Measurements from ENCODE around the gene CIROP.

CIROP gene

GRCh38 chr14:23139874-23140273, 35.1 kb upstream of the CIROP start:
- no peak overlapping the region for H3K4me3 ChIP-seq (ENCODE audit: control insufficient read depth in 1 of 7, extremely low read depth in 1 of 7, insufficient read depth in 4 of 7, low read depth in 2 of 7, low read length in 6 of 7)
- peaks cover 0 to 2% (median 0%) of the 10 kb centered on the region in 4 experiments for H3K36me3 ChIP-seq (ENCODE audit: control insufficient read depth in 4 of 4, insufficient read depth in 4 of 4, low read length in 3 of 4)
- WGBS (ENCODE audit: insufficient coverage): 93% methylated on average over 2 of the region's 2 CpGs
- ChIA-PET POLR2A (no interaction called here), CTCF (no interaction called here)
- H3K27ac ChIP-seq (ENCODE audit: insufficient read depth in 1 of 2, low read depth in 1 of 2, low read length in 2 of 2, poor library complexity in 1 of 2, severe bottlenecking in 2 of 2): no peak overlapping the region
- H3K27me3 ChIP-seq (replicated peaks in 2 of 5; ENCODE audit: control insufficient read depth in 4 of 5, insufficient read depth in 5 of 5, low read length in 4 of 5): no peaks in the 10 kb centered on the region
- no peaks in the 10 kb centered on the region for H3K9me3 ChIP-seq (ENCODE audit: control extremely low read depth in 1 of 5, control insufficient read depth in 4 of 5, insufficient read depth in 2 of 5, low read depth in 1 of 5, low read length in 4 of 5)
- DNase-seq: no peak
- no peaks in the 10 kb centered on the region for H3K4me1 ChIP-seq (ENCODE audit: control extremely low read depth in 1 of 4, control insufficient read depth in 4 of 4, insufficient read depth in 4 of 4, low read length in 3 of 4)

- POLR2A ChIA-PET: interaction anchor here (1.3 kb wide), 1 partner anchor 24 kb away, joined by 3 read pairs; no protein-coding TSS in a partner anchor
- no peak overlapping the region for H3K27ac ChIP-seq (ENCODE audit: insufficient read depth in 1 of 2, low read depth in 1 of 2, low read length in 2 of 2, poor library complexity in 1 of 2, severe bottlenecking in 2 of 2)
- WGBS (ENCODE audit: insufficient coverage): 100% methylated on average over 2 of the region's 6 CpGs
Observed at GRCh38 chr14:23137813-23138535, 33.2 kb upstream of the CIROP start.

GRCh38 chr14:23137192-23137812, 32.5 kb upstream of the CIROP start:
- Histone ChIP-seq H3K36me3 (ENCODE audit: control insufficient read depth in 4 of 4, insufficient read depth in 4 of 4, low read length in 3 of 4) (peaks cover 0 to 2% (median 0%) of the 10 kb centered on the region in 4 experiments), H3K4me3 (ENCODE audit: control insufficient read depth in 1 of 7, extremely low read depth in 1 of 7, insufficient read depth in 4 of 7, low read depth in 2 of 7, low read length in 6 of 7) (no peak overlapping the region), H3K27ac (ENCODE audit: insufficient read depth in 1 of 2, low read depth in 1 of 2, low read length in 2 of 2, poor library complexity in 1 of 2, severe bottlenecking in 2 of 2) (no peak overlapping the region), H3K9me3 (ENCODE audit: control extremely low read depth in 1 of 5, control insufficient read depth in 4 of 5, insufficient read depth in 2 of 5, low read depth in 1 of 5, low read length in 4 of 5) (no peaks in the 10 kb centered on the region), H3K4me1 (ENCODE audit: control extremely low read depth in 1 of 4, control insufficient read depth in 4 of 4, insufficient read depth in 4 of 4, low read length in 3 of 4) (no peaks in the 10 kb centered on the region), H3K27me3 (replicated peaks in 2 of 5; ENCODE audit: control insufficient read depth in 4 of 5, insufficient read depth in 5 of 5, low read length in 4 of 5) (no peaks in the 10 kb centered on the region)
- ChIA-PET POLR2A (interaction anchor here (1.3 kb wide), 1 partner anchor 25 kb away, joined by 3 read pairs; no protein-coding TSS in a partner anchor), CTCF (interaction anchor here (1.5 to 1.9 kb wide), 2 partner anchors 50 to 52 kb away, joined by 3 to 5 read pairs; no protein-coding TSS in a partner anchor)
- DNase-seq: no peak
- 98% methylated on average over 4 of the region's 11 CpGs for whole genome bisulfite sequencing (ENCODE audit: insufficient coverage)

More at GRCh38 chr14:23137813-23138535, 33.2 kb upstream of the CIROP start:
- Histone ChIP-seq H3K4me1 (ENCODE audit: control extremely low read depth in 1 of 4, control insufficient read depth in 4 of 4, insufficient read depth in 4 of 4, low read length in 3 of 4) (no peaks in the 10 kb centered on the region), H3K36me3 (ENCODE audit: control insufficient read depth in 4 of 4, insufficient read depth in 4 of 4, low read length in 3 of 4) (peaks cover 0 to 2% (median 0%) of the 10 kb centered on the region in 4 experiments), H3K4me3 (ENCODE audit: control insufficient read depth in 1 of 7, extremely low read depth in 1 of 7, insufficient read depth in 4 of 7, low read depth in 2 of 7, low read length in 6 of 7) (no peak overlapping the region), H3K9me3 (ENCODE audit: control extremely low read depth in 1 of 5, control insufficient read depth in 4 of 5, insufficient read depth in 2 of 5, low read depth in 1 of 5, low read length in 4 of 5) (no peaks in the 10 kb centered on the region), H3K27me3 (replicated peaks in 2 of 5; ENCODE audit: control insufficient read depth in 4 of 5, insufficient read depth in 5 of 5, low read length in 4 of 5) (no peaks in the 10 kb centered on the region)
- CTCF ChIA-PET: interaction anchor here (1.5 kb wide), 1 partner anchor 51 kb away, joined by 3 read pairs; no protein-coding TSS in a partner anchor
- no peak for DNase-seq

GRCh38 chr14:23136566-23137133, 31.9 kb upstream of the CIROP start:
- Histone ChIP-seq H3K27me3 (replicated peaks in 2 of 5; ENCODE audit: control insufficient read depth in 4 of 5, insufficient read depth in 5 of 5, low read length in 4 of 5) (no peaks in the 10 kb centered on the region), H3K27ac (ENCODE audit: insufficient read depth in 1 of 2, low read depth in 1 of 2, low read length in 2 of 2, poor library complexity in 1 of 2, severe bottlenecking in 2 of 2) (no peak overlapping the region), H3K9me3 (ENCODE audit: control extremely low read depth in 1 of 5, control insufficient read depth in 4 of 5, insufficient read depth in 2 of 5, low read depth in 1 of 5, low read length in 4 of 5) (no peaks in the 10 kb centered on the region), H3K36me3 (ENCODE audit: control insufficient read depth in 4 of 4, insufficient read depth in 4 of 4, low read length in 3 of 4) (peaks cover 0 to 2% (median 0%) of the 10 kb centered on the region in 4 experiments), H3K4me1 (ENCODE audit: control extremely low read depth in 1 of 4, control insufficient read depth in 4 of 4, insufficient read depth in 4 of 4, low read length in 3 of 4) (no peaks in the 10 kb centered on the region), H3K4me3 (ENCODE audit: control insufficient read depth in 1 of 7, extremely low read depth in 1 of 7, insufficient read depth in 4 of 7, low read depth in 2 of 7, low read length in 6 of 7) (no peak overlapping the region)
- 90% methylated on average over 16 of the region's 16 CpGs for WGBS (ENCODE audit: insufficient coverage)
- POLR2A ChIA-PET: interaction anchor here (1.3 kb wide), 1 partner anchor 25 kb away, joined by 3 read pairs; no protein-coding TSS in a partner anchor
- CTCF ChIA-PET: interaction anchor here (1.5 to 1.9 kb wide), 2 partner anchors 15 to 51 kb away, joined by 3 to 5 read pairs; no protein-coding TSS in a partner anchor
- DNase-seq: no peak

DNA sequence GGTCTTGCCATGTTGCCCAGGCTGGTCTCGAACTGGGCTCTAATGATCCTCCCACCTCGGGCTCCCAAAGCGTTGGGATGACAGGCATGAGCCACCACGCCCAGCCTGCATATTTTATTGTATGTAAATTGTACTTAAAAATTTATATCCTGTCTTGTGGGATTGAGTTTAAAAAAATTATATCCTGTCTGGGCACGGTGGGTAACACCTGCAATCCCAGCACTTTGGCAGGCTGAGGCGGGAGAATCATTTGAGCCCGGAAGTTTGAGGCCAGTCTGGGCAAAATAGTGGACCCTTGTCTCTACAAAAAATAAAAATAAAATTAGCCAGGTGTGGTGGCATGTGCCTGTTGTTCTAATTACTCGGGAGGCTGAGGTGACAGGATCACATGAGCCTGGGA, 28.2 kb upstream of the CIROP start:
- no peaks in the 10 kb centered on the region for H3K36me3 ChIP-seq (ENCODE audit: control insufficient read depth in 4 of 4, insufficient read depth in 4 of 4, low read length in 3 of 4)
- POLR2A ChIA-PET: no interaction called here
- H3K4me1 ChIP-seq (ENCODE audit: control extremely low read depth in 1 of 4, control insufficient read depth in 4 of 4, insufficient read depth in 4 of 4, low read length in 3 of 4): peaks cover 0 to 5% (median 2%) of the 10 kb centered on the region in 4 experiments
- no peak overlapping the region for H3K4me3 ChIP-seq (ENCODE audit: control insufficient read depth in 1 of 7, extremely low read depth in 1 of 7, insufficient read depth in 4 of 7, low read depth in 2 of 7, low read length in 6 of 7)
- H3K27ac ChIP-seq (ENCODE audit: insufficient read depth in 1 of 2, low read depth in 1 of 2, low read length in 2 of 2, poor library complexity in 1 of 2, severe bottlenecking in 2 of 2): no peak overlapping the region
- CTCF ChIA-PET: interaction anchor here (0.6 to 5.8 kb wide), 2 partner anchors 12 to 50 kb away, joined by 4 to 31 read pairs; no protein-coding TSS in a partner anchor
- WGBS (ENCODE audit: insufficient coverage): 0% methylated on average over 1 of the region's 8 CpGs
- H3K9me3 ChIP-seq (ENCODE audit: control extremely low read depth in 1 of 5, control insufficient read depth in 4 of 5, insufficient read depth in 2 of 5, low read depth in 1 of 5, low read length in 4 of 5): no peaks in the 10 kb centered on the region
- no peak for DNase-seq
- no peaks in the 10 kb centered on the region for H3K27me3 ChIP-seq (replicated peaks in 2 of 5; ENCODE audit: control insufficient read depth in 4 of 5, insufficient read depth in 5 of 5, low read length in 4 of 5)

DNA sequence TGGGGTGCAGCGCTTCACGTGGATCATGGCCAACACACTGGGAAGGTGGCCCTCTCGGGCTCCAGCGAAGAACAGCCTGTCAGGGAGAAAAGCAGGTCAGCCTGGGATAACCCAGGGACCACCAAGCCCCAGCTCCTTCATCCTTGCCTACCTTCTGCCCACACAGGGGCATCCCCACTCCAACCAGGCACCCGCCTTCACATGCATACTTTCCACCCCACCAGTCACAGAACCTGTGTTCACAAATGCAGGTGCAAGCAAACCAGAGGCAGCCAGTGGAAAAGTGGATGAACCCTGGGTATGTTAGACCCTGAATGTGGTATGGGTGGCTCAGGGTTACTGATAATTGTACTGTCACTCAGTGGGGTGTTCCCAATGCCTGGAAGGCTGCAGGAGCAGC, 26.7 kb upstream of the CIROP start:
- ChIA-PET POLR2A (no interaction called here), CTCF (interaction anchor here (5.8 to 16.7 kb wide), 2 partner anchors 10 to 49 kb away, joined by 31 to 462 read pairs; partner anchors contain the start of gene SLC7A8)
- no peak overlapping the region for H3K4me3 ChIP-seq (ENCODE audit: control insufficient read depth in 1 of 7, extremely low read depth in 1 of 7, insufficient read depth in 4 of 7, low read depth in 2 of 7, low read length in 6 of 7)
- peaks cover 0 to 5% (median 2%) of the 10 kb centered on the region in 4 experiments for H3K4me1 ChIP-seq (ENCODE audit: control extremely low read depth in 1 of 4, control insufficient read depth in 4 of 4, insufficient read depth in 4 of 4, low read length in 3 of 4)
- DNase-seq: no peak
- H3K36me3 ChIP-seq (ENCODE audit: control insufficient read depth in 4 of 4, insufficient read depth in 4 of 4, low read length in 3 of 4): no peaks in the 10 kb centered on the region
- 96% methylated on average over 4 of the region's 5 CpGs for WGBS (ENCODE audit: insufficient coverage)
- no peaks in the 10 kb centered on the region for H3K27me3 ChIP-seq (replicated peaks in 2 of 5; ENCODE audit: control insufficient read depth in 4 of 5, insufficient read depth in 5 of 5, low read length in 4 of 5)
- H3K27ac ChIP-seq (ENCODE audit: insufficient read depth in 1 of 2, low read depth in 1 of 2, low read length in 2 of 2, poor library complexity in 1 of 2, severe bottlenecking in 2 of 2): no peak overlapping the region
- H3K9me3 ChIP-seq (ENCODE audit: control extremely low read depth in 1 of 5, control insufficient read depth in 4 of 5, insufficient read depth in 2 of 5, low read depth in 1 of 5, low read length in 4 of 5): no peaks in the 10 kb centered on the region
